M059J (cell line): ENCODE results near the gene TMEM250. TPM values are rescaled to one million over a fixed set of nuclear protein-coding genes. Genes with fewer than 3 reads are reported as not detected.

Source experiments
- DNase-seq: peaks from one replicate; pipeline ENCODE4 v3.0.0-alpha.2; 2012; ENCODE audit warnings: low read depth
- total RNA-seq: library from RNA; depleted of rRNA; stranded (reverse); fragments of >200 nt; shearing (Covaris generic); gene quantifications from 2 replicates; pipeline ENCODE4 v1.2.3, GENCODE V29; 2014

Gene TMEM250
- total RNA-seq, 1 experiment from 2014 or later = 36.9 TPM

- no peak for DNase-seq
Observed at GRCh38 chr9:136093995-136094881, 24.4 kb downstream of the TMEM250 start.

GRCh38 chr9:136093346-136093986 is 25.2 kb downstream of the TMEM250 start:
- DNase-seq = peak; percentile 43

GRCh38 chr9:136092741-136093140 is 25.9 kb downstream of the TMEM250 start:
- DNase-seq = no peak

GRCh38 chr9:136092353-136092650 is 26.4 kb downstream of the TMEM250 start:
- DNase-seq = no peak

- peak; percentile 46 for DNase-seq
Observed at GRCh38 chr9:136091582-136092352, 26.9 kb downstream of the TMEM250 start.

- DNase-seq = no peak
Observed at GRCh38 chr9:136090768-136091581, 27.7 kb downstream of the TMEM250 start.

- DNase-seq = no peak
Observed at GRCh38 chr9:136090056-136090735, 28.5 kb downstream of the TMEM250 start.

- DNase-seq = peak; percentile 50
Observed at GRCh38 chr9:136089697-136090045, 29.0 kb downstream of the TMEM250 start.

GRCh38 chr9:136088939-136089696 is 29.6 kb downstream of the TMEM250 start:
- DNase-seq = no peak

GRCh38 chr9:136088481-136088938 is 30.2 kb downstream of the TMEM250 start:
- no peak for DNase-seq

- no peak for DNase-seq
Observed at GRCh38 chr9:136087741-136088480, 30.8 kb downstream of the TMEM250 start.

- no peak for DNase-seq
Observed at GRCh38 chr9:136086951-136087740, 31.5 kb downstream of the TMEM250 start.

GRCh38 chr9:136086213-136086881 is 32.3 kb downstream of the TMEM250 start:
- DNase-seq = no peak

- DNase-seq = no peak
Observed at GRCh38 chr9:136085815-136086212, 32.9 kb downstream of the TMEM250 start.

- DNase-seq = no peak
Observed at GRCh38 chr9:136084063-136084944, 34.4 kb downstream of the TMEM250 start.

- DNase-seq = no peak
Observed at GRCh38 chr9:136083558-136084062, 35.1 kb downstream of the TMEM250 start.
